ENCODE results near the gene ETV5. TPM values are rescaled to one million over a fixed set of nuclear protein-coding genes. Genes with fewer than 3 reads are reported as not detected.

The ETV5 gene
- total RNA-seq, 2 donors from 2014 or later = 1.5 to 3.5 TPM

GRCh38 chr3:186108106-186108940 lies 566 bp downstream of the ETV5 start:
- peaks cover 0 to 5% of the 10 kb centered on the region in 2 donors for H3K36me3 Mint-ChIP-seq
- peak in 1 of 2 donors; percentile 21 for DNase-seq (ENCODE audit: low spot score in 2 of 2)
- H3K9me3 Mint-ChIP-seq = no peaks in the 10 kb centered on the region
- ATAC-seq = no peak
- H3K27ac Mint-ChIP-seq = no peak overlapping the region

- peaks cover 0 to 5% of the 10 kb centered on the region in 2 donors for H3K36me3 Mint-ChIP-seq
- ATAC-seq (no peak), DNase-seq (ENCODE audit: low spot score in 2 of 2) (peak in 1 of 2 donors; percentile 60)
- no peaks in the 10 kb centered on the region for H3K9me3 Mint-ChIP-seq
- H3K27ac Mint-ChIP-seq = no peak overlapping the region
Observed at GRCh38 chr3:186107215-186108105, 1.4 kb downstream of the ETV5 start.

- Mint-ChIP-seq H3K27ac (no peak overlapping the region), H3K36me3 (peaks cover 0 to 5% of the 10 kb centered on the region in 2 donors), H3K9me3 (no peaks in the 10 kb centered on the region)
- DNase-seq (ENCODE audit: low spot score in 2 of 2) (no peak), ATAC-seq (no peak)
Observed at GRCh38 chr3:186105543-186105942, 3.3 kb downstream of the ETV5 start.

GRCh38 chr3:186102687-186103086 lies 6.2 kb downstream of the ETV5 start:
- no peak for ATAC-seq
- Mint-ChIP-seq H3K27ac (no peak overlapping the region), H3K36me3 (no peaks in the 10 kb centered on the region), H3K9me3 (no peaks in the 10 kb centered on the region)
- no peak for DNase-seq (ENCODE audit: low spot score in 2 of 2)

GRCh38 chr3:186100398-186100797 lies 8.5 kb downstream of the ETV5 start:
- no peaks in the 10 kb centered on the region for H3K36me3 Mint-ChIP-seq
- ATAC-seq (no peak), DNase-seq (ENCODE audit: low spot score in 2 of 2) (no peak)
- H3K9me3 Mint-ChIP-seq = no peaks in the 10 kb centered on the region
- H3K27ac Mint-ChIP-seq = no peak overlapping the region

GRCh38 chr3:186099178-186099577 lies 9.7 kb downstream of the ETV5 start:
- Mint-ChIP-seq H3K36me3 (no peaks in the 10 kb centered on the region), H3K9me3 (no peaks in the 10 kb centered on the region), H3K27ac (no peak overlapping the region)
- no peak for ATAC-seq
- no peak for DNase-seq (ENCODE audit: low spot score in 2 of 2)

GRCh38 chr3:186098740-186099139 lies 10.1 kb downstream of the ETV5 start:
- Mint-ChIP-seq H3K36me3 (no peaks in the 10 kb centered on the region), H3K27ac (no peak overlapping the region), H3K9me3 (no peaks in the 10 kb centered on the region)
- ATAC-seq (no peak), DNase-seq (ENCODE audit: low spot score in 2 of 2) (no peak)

- DNase-seq (ENCODE audit: low spot score in 2 of 2) = no peak
- ATAC-seq = peak in 1 of 2 donors; percentile 51
- Mint-ChIP-seq H3K27ac (no peak overlapping the region), H3K36me3 (no peaks in the 10 kb centered on the region), H3K9me3 (no peaks in the 10 kb centered on the region)
Observed at GRCh38 chr3:186097663-186098451, 11.0 kb downstream of the ETV5 start.

- ATAC-seq = no peak
- no peak overlapping the region for H3K27ac Mint-ChIP-seq
Observed at GRCh38 chr3:186097317-186097662, 11.6 kb downstream of the ETV5 start.

GRCh38 chr3:186096290-186096689 lies 12.6 kb downstream of the ETV5 start:
- Mint-ChIP-seq H3K27ac (no peak overlapping the region), H3K36me3 (no peaks in the 10 kb centered on the region), H3K9me3 (no peaks in the 10 kb centered on the region)
- DNase-seq (ENCODE audit: low spot score in 2 of 2) = no peak
- ATAC-seq = no peak

More at GRCh38 chr3:186097317-186097662, 11.6 kb downstream of the ETV5 start:
- Mint-ChIP-seq H3K36me3 (no peaks in the 10 kb centered on the region), H3K9me3 (no peaks in the 10 kb centered on the region)
- DNase-seq (ENCODE audit: low spot score in 2 of 2) = no peak

GRCh38 chr3:186095561-186096081 lies 13.3 kb downstream of the ETV5 start:
- Mint-ChIP-seq H3K9me3 (no peaks in the 10 kb centered on the region), H3K27ac (no peak overlapping the region), H3K36me3 (no peaks in the 10 kb centered on the region)
- no peak for ATAC-seq
- DNase-seq (ENCODE audit: low spot score in 2 of 2) = no peak

GRCh38 chr3:186094696-186095425 lies 14.0 kb downstream of the ETV5 start:
- DNase-seq (ENCODE audit: low spot score in 2 of 2) = no peak
- H3K36me3 Mint-ChIP-seq = no peaks in the 10 kb centered on the region
- ATAC-seq = no peak
- no peaks in the 10 kb centered on the region for H3K9me3 Mint-ChIP-seq
- H3K27ac Mint-ChIP-seq = no peak overlapping the region

GRCh38 chr3:186094271-186094670 lies 14.6 kb downstream of the ETV5 start:
- ATAC-seq = no peak
- H3K36me3 Mint-ChIP-seq = no peaks in the 10 kb centered on the region
- DNase-seq (ENCODE audit: low spot score in 2 of 2) = no peak
- no peak overlapping the region for H3K27ac Mint-ChIP-seq
- no peaks in the 10 kb centered on the region for H3K9me3 Mint-ChIP-seq

- ATAC-seq (no peak), DNase-seq (ENCODE audit: low spot score in 2 of 2) (no peak)
- Mint-ChIP-seq H3K27ac (no peak overlapping the region), H3K9me3 (no peaks in the 10 kb centered on the region), H3K36me3 (no peaks in the 10 kb centered on the region)
Observed at GRCh38 chr3:186093271-186093900, 15.5 kb downstream of the ETV5 start.

GRCh38 chr3:186092360-186093070 lies 16.4 kb downstream of the ETV5 start:
- no peaks in the 10 kb centered on the region for H3K9me3 Mint-ChIP-seq
- no peak overlapping the region for H3K27ac Mint-ChIP-seq
- DNase-seq (ENCODE audit: low spot score in 2 of 2) (no peak), ATAC-seq (no peak)
- no peaks in the 10 kb centered on the region for H3K36me3 Mint-ChIP-seq
